Astrocyte (in vitro differentiated cells and primary cell): Measurements from ENCODE around the gene LCOR.

ENCODE experiments used
- EZH2 ChIP-seq: IDR thresholded peaks from 2 replicates; pipeline ENCODE4 v1.6.1; 2012; ENCODE audit warnings: mild to moderate bottlenecking, low read length, inconsistent platforms; ENCODE audit not compliant: insufficient read depth
- TF ChIP-seq, protein P1 (sequence below): IDR thresholded peaks from 2 replicates; pipeline ENCODE4 v1.5.1; 2011; ENCODE audit warnings: low read depth, mild to moderate bottlenecking, inconsistent platforms, low read length, moderate library complexity; ENCODE audit not compliant: insufficient read depth

DNA sequence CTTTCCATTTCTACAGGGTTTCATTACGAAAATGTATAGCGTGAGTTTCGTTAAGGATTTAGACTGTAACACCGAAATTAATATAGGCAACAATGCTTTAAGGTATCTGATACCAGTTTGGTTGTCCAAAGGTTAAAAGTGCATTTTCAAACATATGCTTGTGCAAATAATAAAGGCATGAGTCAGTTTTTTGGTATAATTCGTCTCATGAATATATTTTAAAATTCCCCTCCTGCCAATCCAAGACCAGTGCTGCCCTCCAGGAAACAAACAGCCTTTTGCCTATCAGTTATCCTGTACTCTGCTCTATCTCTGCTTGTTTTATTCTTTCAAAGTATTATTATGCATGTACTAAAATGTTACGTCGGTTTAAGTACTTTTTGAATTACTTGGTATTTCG lies 2.0 kb downstream of the LCOR start:
- TF ChIP-seq, protein P1, sequence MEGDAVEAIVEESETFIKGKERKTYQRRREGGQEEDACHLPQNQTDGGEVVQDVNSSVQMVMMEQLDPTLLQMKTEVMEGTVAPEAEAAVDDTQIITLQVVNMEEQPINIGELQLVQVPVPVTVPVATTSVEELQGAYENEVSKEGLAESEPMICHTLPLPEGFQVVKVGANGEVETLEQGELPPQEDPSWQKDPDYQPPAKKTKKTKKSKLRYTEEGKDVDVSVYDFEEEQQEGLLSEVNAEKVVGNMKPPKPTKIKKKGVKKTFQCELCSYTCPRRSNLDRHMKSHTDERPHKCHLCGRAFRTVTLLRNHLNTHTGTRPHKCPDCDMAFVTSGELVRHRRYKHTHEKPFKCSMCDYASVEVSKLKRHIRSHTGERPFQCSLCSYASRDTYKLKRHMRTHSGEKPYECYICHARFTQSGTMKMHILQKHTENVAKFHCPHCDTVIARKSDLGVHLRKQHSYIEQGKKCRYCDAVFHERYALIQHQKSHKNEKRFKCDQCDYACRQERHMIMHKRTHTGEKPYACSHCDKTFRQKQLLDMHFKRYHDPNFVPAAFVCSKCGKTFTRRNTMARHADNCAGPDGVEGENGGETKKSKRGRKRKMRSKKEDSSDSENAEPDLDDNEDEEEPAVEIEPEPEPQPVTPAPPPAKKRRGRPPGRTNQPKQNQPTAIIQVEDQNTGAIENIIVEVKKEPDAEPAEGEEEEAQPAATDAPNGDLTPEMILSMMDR = no peak
- no peak for TF ChIP-seq EZH2
